Natural killer cell treated with Interleukin-12 subunit alpha and Interleukin-12 subunit beta and Interleukin-15 and Interleukin-18, amount 100 ng/mL, for 72 hours (primary cell): ENCODE results near the gene FURIN. TPM values are rescaled to one million over a fixed set of nuclear protein-coding genes. Genes with fewer than 3 reads are reported as not detected.

ENCODE experiments used
- ATAC-seq, 2 donors: fragments of 150-1000 bp; cut with Tn5 transposase in 1 of 2; sonication (Bioruptor Pico), chemical (Tn5 transposase) in 1 of 2; 2 replicates each; pipeline ENCODE4 v1.10.0; 2021
- DNase-seq: peaks from one replicate; pipeline ENCODE4 v3.0.0; 2022; ENCODE audit warnings: low spot score
- H3K27ac Mint-ChIP-seq, 2 donors: 1 replicate in 1 of 2; 2 replicates in 1 of 2; pipeline ENCODE4 v1.8.0; 2022; ENCODE audit warnings: mixed read lengths in 2 of 2, mild to moderate bottlenecking in 1 of 2, moderate library complexity in 1 of 2
- H3K27me3 Mint-ChIP-seq, 2 donors: 1 replicate in 1 of 2; 2 replicates in 1 of 2; pipeline ENCODE4 v1.8.0; 2022; ENCODE audit warnings: mixed read lengths in 2 of 2
- H3K36me3 Mint-ChIP-seq: one replicate; pipeline ENCODE4 v1.8.0; 2022; ENCODE audit warnings: mixed read lengths
- H3K4me1 Mint-ChIP-seq, 2 donors: 1 replicate in 1 of 2; 2 replicates in 1 of 2; pipeline ENCODE4 v1.8.0; 2022; ENCODE audit warnings: low read depth in 2 of 2, mixed read lengths in 2 of 2, mild to moderate bottlenecking in 1 of 2
- H3K4me3 Mint-ChIP-seq: one replicate; pipeline ENCODE4 v1.8.0; 2022; ENCODE audit warnings: mixed read lengths
- H3K9me3 Mint-ChIP-seq: 2 replicates; pipeline ENCODE4 v1.8.0; 2022; ENCODE audit warnings: mixed read lengths
- total RNA-seq, 2 donors: library from RNA; stranded (reverse); gene quantifications; one replicate each; pipeline ENCODE4 v1.2.3, GENCODE V29; 2022

The FURIN gene
- total RNA-seq, 2 donors from 2014 or later, result 528 to 679 TPM

DNA sequence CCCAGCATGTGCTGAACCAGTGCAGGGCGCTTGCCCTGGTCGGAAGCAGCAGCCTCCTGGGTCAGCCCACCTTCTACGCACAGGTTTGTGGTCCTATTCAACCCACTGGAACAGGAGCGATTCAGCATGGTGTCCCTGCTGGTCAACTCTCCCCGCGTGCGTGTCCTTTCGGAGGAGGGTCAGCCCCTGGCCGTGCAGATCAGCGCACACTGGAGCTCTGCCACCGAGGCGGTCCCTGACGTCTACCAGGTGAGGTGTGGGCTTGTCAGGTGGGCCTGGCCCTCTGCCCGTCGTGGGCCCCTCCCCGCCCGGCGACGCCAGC, 42.9 kb downstream of the FURIN start:
- H3K27ac Mint-ChIP-seq, result no peak overlapping the region
- H3K9me3 Mint-ChIP-seq, result no peaks in the 10 kb centered on the region
- no peak overlapping the region for H3K4me3 Mint-ChIP-seq
- peaks cover 9% of the 10 kb centered on the region for H3K36me3 Mint-ChIP-seq
- H3K27me3 Mint-ChIP-seq, result no peaks in the 10 kb centered on the region
- DNase-seq, result no peak
- ATAC-seq, result no peak
- no peaks in the 10 kb centered on the region for H3K4me1 Mint-ChIP-seq

DNA sequence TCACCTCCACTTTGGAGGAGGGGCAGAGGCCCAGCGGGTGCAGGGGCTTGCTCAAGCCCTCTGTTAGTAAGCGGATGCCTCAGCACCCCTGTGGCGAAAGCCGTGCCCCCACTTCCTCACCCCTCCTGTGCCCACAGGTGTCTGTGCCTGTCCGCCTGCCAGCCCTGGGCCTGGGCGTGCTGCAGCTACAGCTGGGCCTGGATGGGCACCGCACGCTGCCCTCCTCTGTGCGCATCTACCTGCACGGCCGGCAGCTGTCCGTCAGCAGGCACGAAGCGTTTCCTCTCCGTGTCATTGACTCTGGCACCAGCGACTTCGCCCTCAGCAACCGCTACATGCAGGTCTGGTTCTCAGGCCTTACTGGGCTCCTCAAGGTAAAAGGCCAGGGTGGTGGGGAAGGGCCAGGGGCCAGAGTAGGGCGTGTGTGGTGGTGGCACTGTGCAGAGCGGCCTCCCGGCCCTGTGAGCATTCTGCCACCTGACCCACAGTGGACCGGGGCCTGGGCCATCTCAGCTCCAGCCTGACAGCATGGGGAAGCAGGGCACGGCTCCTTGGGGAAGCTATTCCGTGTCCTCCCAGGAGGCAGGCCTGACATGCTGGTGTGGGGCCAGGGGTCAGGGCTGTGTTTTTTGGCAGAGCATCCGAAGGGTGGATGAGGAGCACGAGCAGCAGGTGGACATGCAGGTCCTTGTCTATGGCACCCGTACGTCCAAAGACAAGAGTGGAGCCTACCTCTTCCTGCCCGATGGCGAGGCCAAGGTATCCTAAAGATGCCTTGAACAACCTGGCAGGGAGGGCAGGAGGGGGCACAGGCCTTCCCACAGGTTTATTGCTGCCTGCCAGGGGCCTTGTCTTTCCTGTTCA, 43.8 kb downstream of the FURIN start:
- Mint-ChIP-seq H3K9me3 (no peaks in the 10 kb centered on the region), H3K4me3 (no peak overlapping the region), H3K4me1 (peaks cover 0 to 5% of the 10 kb centered on the region in 2 donors), H3K27ac (no peak overlapping the region), H3K36me3 (peaks cover 15% of the 10 kb centered on the region), H3K27me3 (no peaks in the 10 kb centered on the region)
- ATAC-seq, result peak in 1 of 2 donors; percentile 15
- no peak for DNase-seq

DNA sequence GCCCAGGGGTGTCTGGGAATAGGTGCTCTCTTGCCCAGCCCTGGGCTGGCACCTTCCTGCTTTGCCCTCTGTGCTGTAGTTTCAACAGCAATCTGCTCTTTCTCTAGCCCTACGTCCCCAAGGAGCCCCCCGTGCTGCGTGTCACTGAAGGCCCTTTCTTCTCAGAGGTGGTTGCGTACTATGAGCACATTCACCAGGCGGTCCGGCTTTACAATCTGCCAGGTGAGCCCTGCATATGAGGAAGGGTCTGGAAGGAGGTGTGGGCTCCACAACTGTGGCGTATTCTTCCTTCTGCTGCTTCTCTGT, 44.3 kb downstream of the FURIN start:
- no peak overlapping the region for H3K4me3 Mint-ChIP-seq
- H3K27ac Mint-ChIP-seq, result peak overlapping the region in 1 of 2 donors; percentile 39
- no peaks in the 10 kb centered on the region for H3K27me3 Mint-ChIP-seq
- no peaks in the 10 kb centered on the region for H3K9me3 Mint-ChIP-seq
- peaks cover 0 to 6% of the 10 kb centered on the region in 2 donors for H3K4me1 Mint-ChIP-seq
- ATAC-seq (no peak), DNase-seq (no peak)
- H3K36me3 Mint-ChIP-seq, result peaks cover 15% of the 10 kb centered on the region

GRCh38 chr15:90913398-90913944, 45.1 kb downstream of the FURIN start:
- Mint-ChIP-seq H3K9me3 (no peaks in the 10 kb centered on the region), H3K4me3 (no peak overlapping the region), H3K27me3 (no peaks in the 10 kb centered on the region), H3K36me3 (peaks cover 16% of the 10 kb centered on the region), H3K4me1 (peaks cover 0 to 6% of the 10 kb centered on the region in 2 donors), H3K27ac (peak overlapping the region in 1 of 2 donors; percentile 44)
- DNase-seq, result no peak
- ATAC-seq, result peak in 1 of 2 donors; percentile 1

DNA sequence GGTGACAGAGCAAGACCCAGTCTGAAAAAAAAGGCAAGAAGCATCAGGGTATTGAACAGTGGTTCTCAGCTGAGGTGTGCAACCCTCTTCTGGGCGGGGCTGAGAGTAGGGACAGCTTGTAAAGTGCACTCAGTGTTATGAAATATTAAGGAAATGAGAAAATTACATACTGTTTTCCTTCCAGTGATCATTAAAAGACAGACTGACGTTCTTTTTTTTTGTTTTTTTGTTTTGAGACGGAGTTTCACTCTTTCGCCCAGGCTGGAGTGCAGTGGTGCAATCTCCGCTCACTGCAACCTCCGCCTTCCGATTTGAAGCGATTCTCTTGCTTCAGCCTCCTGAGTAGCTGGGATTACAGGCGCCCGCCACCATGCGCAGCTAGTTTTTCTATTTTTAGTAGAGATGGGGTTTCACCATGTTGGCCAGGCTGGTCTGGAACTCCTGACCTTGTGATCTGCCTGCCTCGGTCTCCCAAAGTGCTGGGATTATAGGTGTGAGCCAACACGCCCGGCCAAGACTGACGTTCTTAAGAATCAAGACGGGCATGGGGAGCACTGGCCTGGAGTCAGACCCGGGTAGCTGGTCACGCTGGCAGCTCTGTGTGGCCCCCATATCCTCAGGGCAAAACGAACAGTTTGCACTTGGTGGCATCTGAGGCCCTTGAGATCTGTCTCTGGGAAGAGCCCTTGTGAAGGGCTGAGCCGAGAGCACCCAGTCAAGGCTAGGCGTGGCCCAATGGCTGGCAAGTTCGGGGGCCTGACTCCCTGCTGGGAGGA, 46.1 kb downstream of the FURIN start:
- H3K36me3 Mint-ChIP-seq, result peaks cover 18% of the 10 kb centered on the region
- H3K27me3 Mint-ChIP-seq, result no peaks in the 10 kb centered on the region

GRCh38 chr15:90915216-90915807, 46.9 kb downstream of the FURIN start:
- ATAC-seq, result peak in 1 of 2 donors; percentile 2
- no peaks in the 10 kb centered on the region for H3K27me3 Mint-ChIP-seq
- DNase-seq, result no peak
- no peak overlapping the region for H3K4me3 Mint-ChIP-seq
- no peak overlapping the region for H3K27ac Mint-ChIP-seq
- no peaks in the 10 kb centered on the region for H3K9me3 Mint-ChIP-seq
- peaks cover 0 to 10% of the 10 kb centered on the region in 2 donors for H3K4me1 Mint-ChIP-seq
- H3K36me3 Mint-ChIP-seq, result peaks cover 23% of the 10 kb centered on the region

More for the DNA sequence above, 46.1 kb downstream of the FURIN start:
- H3K4me3 Mint-ChIP-seq, result no peak overlapping the region
- H3K4me1 Mint-ChIP-seq, result peaks cover 0 to 6% of the 10 kb centered on the region in 2 donors
- DNase-seq (no peak), ATAC-seq (no peak)
- no peaks in the 10 kb centered on the region for H3K9me3 Mint-ChIP-seq
- no peak overlapping the region for H3K27ac Mint-ChIP-seq

DNA sequence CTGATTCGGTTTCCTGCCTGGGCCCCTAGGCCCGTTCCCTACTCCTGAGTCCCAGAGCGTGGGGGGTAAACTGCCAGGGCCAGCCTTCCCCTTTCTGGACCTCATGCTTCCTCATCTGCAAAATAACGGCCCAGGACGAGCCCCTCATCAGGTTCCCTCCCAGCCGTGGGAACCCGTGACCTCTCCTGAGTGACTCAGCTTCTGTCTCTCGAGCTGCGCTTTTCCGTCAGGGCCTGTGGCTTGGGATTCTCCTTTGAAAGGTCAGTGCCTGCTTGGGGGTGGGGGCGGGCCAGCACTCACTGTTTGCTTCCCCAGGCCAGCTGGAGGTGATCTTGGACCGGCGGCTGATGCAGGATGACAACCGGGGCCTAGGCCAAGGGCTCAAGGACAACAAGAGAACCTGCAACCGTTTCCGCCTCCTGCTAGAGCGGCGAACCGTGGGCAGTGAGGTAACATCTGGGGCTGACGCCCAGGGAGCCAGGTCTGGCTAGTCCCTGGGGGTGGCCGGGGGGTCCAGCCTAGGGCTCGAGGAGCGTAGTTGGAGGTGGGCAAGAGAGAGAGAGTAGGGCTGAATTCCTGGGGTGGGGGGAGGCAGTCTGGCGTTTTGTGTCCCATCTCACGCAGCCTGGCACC, 47.5 kb downstream of the FURIN start:
- H3K9me3 Mint-ChIP-seq, result no peaks in the 10 kb centered on the region
- peaks cover 2 to 10% of the 10 kb centered on the region in 2 donors for H3K4me1 Mint-ChIP-seq
- no peak overlapping the region for H3K27ac Mint-ChIP-seq
- H3K4me3 Mint-ChIP-seq, result no peak overlapping the region
- H3K27me3 Mint-ChIP-seq, result no peaks in the 10 kb centered on the region
- ATAC-seq (peak in 1 of 2 donors; percentile 11), DNase-seq (no peak)
- H3K36me3 Mint-ChIP-seq, result peaks cover 27% of the 10 kb centered on the region

DNA sequence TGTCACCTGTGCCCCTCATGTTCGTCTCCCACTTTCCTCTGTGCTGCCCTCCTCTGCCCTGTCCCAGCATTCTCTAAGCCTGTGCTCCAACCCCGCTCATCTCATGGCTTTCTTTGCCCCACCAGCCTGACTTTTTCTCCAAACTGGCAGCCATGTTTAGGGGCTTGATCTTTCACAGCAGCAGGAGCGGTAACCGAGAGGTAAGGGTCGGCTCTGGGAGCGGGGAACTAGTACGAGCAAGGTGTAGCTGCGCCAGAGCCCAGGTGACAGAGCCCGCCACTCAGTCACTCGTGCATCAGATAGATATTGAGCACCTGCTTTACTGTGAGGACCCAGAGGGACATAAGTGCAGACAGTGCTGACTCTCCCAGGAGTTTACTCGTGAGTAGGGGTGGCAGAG, 48.1 kb downstream of the FURIN start:
- Mint-ChIP-seq H3K9me3 (no peaks in the 10 kb centered on the region), H3K36me3 (peaks cover 32% of the 10 kb centered on the region), H3K27me3 (no peaks in the 10 kb centered on the region), H3K27ac (no peak overlapping the region), H3K4me3 (no peak overlapping the region), H3K4me1 (peaks cover 7 to 10% of the 10 kb centered on the region in 2 donors)
- ATAC-seq (no peak), DNase-seq (no peak)

- Mint-ChIP-seq H3K4me1 (peaks cover 10 to 13% of the 10 kb centered on the region in 2 donors), H3K27ac (peak overlapping the region in 1 of 2 donors; percentile 22), H3K36me3 (peaks cover 33% of the 10 kb centered on the region), H3K4me3 (no peak overlapping the region), H3K27me3 (no peaks in the 10 kb centered on the region), H3K9me3 (no peaks in the 10 kb centered on the region)
- ATAC-seq, result no peak
- DNase-seq, result no peak
Observed at GRCh38 chr15:90917569-90917968, 49.2 kb downstream of the FURIN start.

DNA sequence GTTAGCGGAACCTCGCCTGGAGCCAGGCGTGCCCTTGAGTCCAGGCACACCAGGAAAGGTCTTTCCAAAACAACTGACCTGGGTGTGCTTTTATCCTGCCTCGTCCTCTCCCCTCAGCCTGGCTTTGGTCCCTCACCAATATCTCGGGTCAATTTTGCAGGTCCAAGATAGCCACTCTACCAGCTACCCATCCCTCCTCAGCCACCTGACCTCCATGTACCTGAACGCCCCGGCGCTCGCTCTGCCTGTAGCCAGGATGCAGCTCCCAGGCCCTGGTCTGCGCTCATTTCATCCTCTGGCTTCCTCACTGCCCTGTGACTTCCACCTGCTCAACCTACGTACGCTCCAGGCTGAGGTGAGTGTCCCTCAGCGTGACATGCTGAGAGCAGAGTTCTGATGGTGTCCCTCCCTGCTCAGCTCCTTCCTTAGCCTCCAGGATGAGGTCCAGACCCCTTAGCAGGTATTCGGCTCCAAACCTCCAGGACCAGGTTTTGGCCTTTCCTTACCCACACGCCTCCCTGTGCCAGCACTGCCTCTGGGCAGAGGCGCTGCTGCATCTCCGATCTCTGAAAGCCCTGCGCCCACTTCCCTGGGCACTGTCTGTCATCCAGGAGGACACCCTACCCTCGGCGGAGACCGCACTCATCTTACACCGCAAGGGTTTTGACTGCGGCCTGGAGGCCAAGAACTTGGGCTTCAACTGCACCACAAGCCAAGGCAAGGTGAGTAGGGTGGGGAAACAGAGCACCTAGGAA, 49.8 kb downstream of the FURIN start:
- Mint-ChIP-seq H3K4me3 (no peak overlapping the region), H3K27ac (no peak overlapping the region), H3K4me1 (peaks cover 10 to 13% of the 10 kb centered on the region in 2 donors), H3K36me3 (peaks cover 33% of the 10 kb centered on the region), H3K9me3 (no peaks in the 10 kb centered on the region), H3K27me3 (no peaks in the 10 kb centered on the region)
- DNase-seq, result no peak
- ATAC-seq, result no peak

- no peak for DNase-seq
- Mint-ChIP-seq H3K36me3 (peaks cover 33% of the 10 kb centered on the region), H3K4me1 (peaks cover 10 to 18% of the 10 kb centered on the region in 2 donors), H3K27ac (no peak overlapping the region), H3K4me3 (no peak overlapping the region), H3K9me3 (no peaks in the 10 kb centered on the region), H3K27me3 (no peaks in the 10 kb centered on the region)
- no peak for ATAC-seq
Observed at GRCh38 chr15:90918835-90919234, 50.4 kb downstream of the FURIN start.

DNA sequence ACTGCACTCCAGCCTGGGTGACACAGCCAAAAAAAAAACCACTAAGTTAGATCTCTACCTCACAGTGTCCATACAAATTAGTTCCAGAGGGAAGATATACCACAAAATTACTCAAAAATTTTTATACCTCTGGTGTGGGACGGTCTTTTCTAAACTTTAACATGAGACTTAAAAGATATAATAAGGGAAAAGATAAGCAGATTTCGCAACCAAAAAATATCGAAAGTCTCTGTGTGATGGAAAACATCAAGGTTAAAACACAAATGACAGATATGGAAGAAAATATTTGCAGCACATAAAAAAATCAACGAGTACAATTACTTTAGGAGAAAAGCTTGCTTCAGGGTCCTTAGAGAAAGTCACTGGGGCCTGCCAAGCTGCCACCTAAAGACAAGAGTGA, 53.5 kb downstream of the FURIN start:
- peaks cover 28% of the 10 kb centered on the region for H3K36me3 Mint-ChIP-seq
- H3K4me3 Mint-ChIP-seq, result no peak overlapping the region
- no peak for DNase-seq
- no peaks in the 10 kb centered on the region for H3K27me3 Mint-ChIP-seq
- ATAC-seq, result no peak
- peaks cover 7 to 34% of the 10 kb centered on the region in 2 donors for H3K4me1 Mint-ChIP-seq
- H3K27ac Mint-ChIP-seq, result peak overlapping the region in 1 of 2 donors; percentile 80
- H3K9me3 Mint-ChIP-seq, result no peaks in the 10 kb centered on the region
